IMR-90 (cell line): ENCODE measurements around the gene ARNT2. TPM values are rescaled to one million over a fixed set of nuclear protein-coding genes. Genes with fewer than 3 reads are reported as not detected.
A peak's percentile ranks its signal among the peaks of the same experiment; 100 is the strongest.

Source experiments
- ATAC-seq: fragments of 200-7000 bp; cut with Tn5 transposase; 2 replicates; pipeline ENCODE4 v1.9.1; 2020; ENCODE audit warnings: low read depth, mild to moderate bottlenecking, moderate library complexity
- BruUV-seq: library from RNA; stranded (reverse); fragments of 400-500 nt; replicated peaks from 2 replicates; lab custom pipeline; 2021; lab: Mats Ljungman, UMichigan
- CTCF ChIA-PET: fragments of 300-600 bp; formaldehyde crosslinking; extraction: SDS; loops from one replicate; lab custom pipeline; 2021; ENCODE audit warnings: antibody characterized with exemption; lab: Yijun Ruan, JAX
- POLR2A ChIA-PET: fragments of 300-600 bp; sonication (Branson Sonifier 250); formaldehyde crosslinking; loops from one replicate; lab custom pipeline; 2022; ENCODE audit warnings: antibody characterized with exemption; ENCODE audit not compliant: unreplicated experiment; lab: Charles Lee
- DNase-seq: peaks from one replicate; pipeline ENCODE4 v3.0.0; 2013
- H2AFZ ChIP-seq: replicated peaks from 2 replicates; pipeline ENCODE3; 2013; ENCODE audit warnings: low read length, mild to moderate bottlenecking; ENCODE audit not compliant: poor library complexity
- H2AK5ac ChIP-seq: 2 replicates; pipeline ENCODE4 v1.6.1; 2013; ENCODE audit warnings: low read depth, low read length, inconsistent platforms
- H2AK9ac ChIP-seq: replicated peaks from 2 replicates; pipeline ENCODE3; 2013; ENCODE audit warnings: mild to moderate bottlenecking, low read depth, low read length, moderate library complexity; ENCODE audit not compliant: poor library complexity
- H2BK120ac ChIP-seq: 2 replicates; pipeline ENCODE4 v1.6.1; 2013; ENCODE audit warnings: low read depth, low read length, inconsistent platforms
- H2BK15ac ChIP-seq: 3 replicates; pipeline ENCODE4 v1.6.1; 2013; ENCODE audit warnings: low read depth, low read length, inconsistent platforms
- H2BK20ac ChIP-seq: 2 replicates; pipeline ENCODE4 v1.6.1; 2013; ENCODE audit warnings: low read depth, mild to moderate bottlenecking, inconsistent platforms, low read length, moderate library complexity
- H2BK5ac ChIP-seq: 2 replicates; pipeline ENCODE4 v1.6.1; 2013; ENCODE audit warnings: mild to moderate bottlenecking, low read depth, low read length, inconsistent platforms; ENCODE audit not compliant: poor library complexity, severe bottlenecking
- H3K14ac ChIP-seq: replicated peaks from 2 replicates; pipeline ENCODE4 v1.6.1; 2013; ENCODE audit warnings: low read depth, low read length, inconsistent platforms
- H3K18ac ChIP-seq: 2 replicates; pipeline ENCODE4 v1.6.1; 2013; ENCODE audit warnings: low read depth, low read length, control low read depth
- H3K23ac ChIP-seq: 2 replicates; pipeline ENCODE4 v1.6.1; 2013; ENCODE audit warnings: low read depth, low read length, inconsistent platforms
- H3K27ac ChIP-seq: 2 replicates; pipeline ENCODE4 v1.5.1; 2013; ENCODE audit warnings: mild to moderate bottlenecking, control low read depth, low read length; ENCODE audit not compliant: insufficient read depth
- H3K27me3 ChIP-seq: 2 replicates; pipeline ENCODE4 v1.6.1; 2013; ENCODE audit warnings: low read length; ENCODE audit not compliant: control insufficient read depth, insufficient read depth
- H3K36me3 ChIP-seq: 2 replicates; pipeline ENCODE4 v1.6.1; 2013; ENCODE audit warnings: low read length, mixed read lengths; ENCODE audit not compliant: control insufficient read depth, insufficient read depth
- H3K4ac ChIP-seq: 2 replicates; pipeline ENCODE4 v1.6.1; 2013; ENCODE audit warnings: low read depth, low read length, inconsistent platforms
- H3K4me1 ChIP-seq: 2 replicates; pipeline ENCODE4 v1.6.1; 2013; ENCODE audit warnings: low read length, mixed read lengths; ENCODE audit not compliant: control insufficient read depth, insufficient read depth
- H3K4me2 ChIP-seq: 2 replicates; pipeline ENCODE4 v1.6.1; 2013; ENCODE audit warnings: low read depth, mild to moderate bottlenecking, control low read depth, low read length, moderate library complexity
- H3K4me3 ChIP-seq: 2 replicates; pipeline ENCODE4 v1.5.1; 2013; ENCODE audit warnings: low read depth, mild to moderate bottlenecking, control low read depth, low read length, moderate library complexity; ENCODE audit not compliant: insufficient read depth
- H3K56ac ChIP-seq: 2 replicates; pipeline ENCODE4 v1.6.1; 2013; ENCODE audit warnings: low read length, inconsistent platforms; ENCODE audit not compliant: insufficient read depth; ENCODE audit errors: extremely low read depth
- H3K79me1 ChIP-seq, 2 experiments: 2 replicates each; pipeline ENCODE4 v1.6.1; 2013; ENCODE audit warnings: low read length in 2 of 2, inconsistent platforms in 1 of 2, low read depth in 1 of 2
- H3K9ac ChIP-seq: 2 replicates; pipeline ENCODE4 v1.6.1; 2013; ENCODE audit warnings: low read depth, low read length, control low read depth
- H3K9me1 ChIP-seq: 2 replicates; pipeline ENCODE4 v1.6.1; 2013; ENCODE audit warnings: low read length, inconsistent platforms; ENCODE audit not compliant: insufficient read depth
- H3K9me3 ChIP-seq: 2 replicates; pipeline ENCODE4 v1.6.1; 2013; ENCODE audit warnings: low read length; ENCODE audit not compliant: control insufficient read depth, insufficient read depth
- H4K20me1 ChIP-seq: 2 replicates; pipeline ENCODE4 v1.6.1; 2013; ENCODE audit warnings: low read length, inconsistent platforms; ENCODE audit not compliant: insufficient read depth
- H4K5ac ChIP-seq: 2 replicates; pipeline ENCODE4 v1.6.1; 2013; ENCODE audit warnings: mild to moderate bottlenecking, low read depth, low read length, control low read depth
- H4K8ac ChIP-seq, 2 experiments: 2 replicates each; pipeline ENCODE4 v1.6.1; 2013; ENCODE audit warnings: low read depth in 2 of 2, low read length in 2 of 2, control low read depth in 1 of 2, inconsistent platforms in 1 of 2
- H4K91ac ChIP-seq: 2 replicates; pipeline ENCODE4 v1.6.1; 2013; ENCODE audit warnings: low read depth, low read length, inconsistent platforms; ENCODE audit not compliant: insufficient read depth
- CHD1 ChIP-seq: IDR thresholded peaks from 2 replicates; pipeline ENCODE4 v1.6.1; 2012; ENCODE audit warnings: low read depth, low read length, improper control_type of control experiment
- CTCF ChIP-seq: conservative IDR thresholded peaks from 2 replicates; pipeline ENCODE4 v1.5.1; 2012; ENCODE audit warnings: mild to moderate bottlenecking, low read depth, low read length, improper control_type of control experiment
- FOS ChIP-seq: fragments of 150-350 bp; IDR thresholded peaks from 2 replicates; pipeline ENCODE4 v1.6.1; 2016; ENCODE audit warnings: low read depth, low read length
- MXI1 ChIP-seq: IDR thresholded peaks from 2 replicates; pipeline ENCODE4 v1.6.1; 2012; ENCODE audit warnings: low read depth, mild to moderate bottlenecking, low read length, moderate library complexity, borderline replicate concordance
- SMC3 ChIP-seq: fragments of 150-350 bp; IDR thresholded peaks from 2 replicates; pipeline ENCODE4 v1.6.1; 2016; ENCODE audit warnings: low read depth, mild to moderate bottlenecking, antibody characterized with exemption, low read length, moderate library complexity
- WGBS, 2 experiments: methylation state at CpG; one replicate each; pipeline versions ENCODE4 v1.1.5 to v1.1.7; 2013; ENCODE audit warnings: missing lambda C conversion rate in 2 of 2; ENCODE audit not compliant: insufficient read length in 1 of 2; ENCODE audit errors: extremely low coverage in 2 of 2; 5-methylcytosine and 5-hydroxymethylcytosine counted together
- dilution Hi-C: fragments of 300-500 bp; cut with HindIII; formaldehyde crosslinking; loops from one replicate; pipeline ENCODE4 v1.14.3; 2018; ENCODE audit warnings: low sequenced_read_pairs; ENCODE audit not compliant: unreplicated experiment
- in situ Hi-C: fragments of 300-500 bp; cut with MboI; formaldehyde crosslinking; loops from 3 replicates; pipeline ENCODE4 v1.14.3; 2019; ENCODE audit warnings: low sequenced_read_pairs, inconsistent platforms, mixed read lengths
- intact Hi-C: fragments of 100-400 bp; cut with micrococcal nuclease; formaldehyde crosslinking; loops from 2 replicates; pipeline ENCODE4 v1.10.0; 2022
- polyA plus RNA-seq, 3 experiments: library from polyadenylated mRNA; depleted of rRNA; stranded (reverse); fragments of >200 nt; gene quantifications; 2 replicates each; pipeline ENCODE4 v1.2.3, GENCODE V29; 2012; ENCODE audit warnings: low replicate concordance in 1 of 3
- total RNA-seq: library from RNA; depleted of rRNA; stranded (reverse); fragments of >200 nt; gene quantifications from 2 replicates; pipeline ENCODE4 v1.2.3, GENCODE V29; 2012

ARNT2 gene
- total and polyA plus RNA-seq, 2 of the 4 experiments (the other 2 are of a cell fraction) = 18.2 to 19.0 TPM

GRCh38 chr15:80549654-80550053, 145.5 kb downstream of the ARNT2 start:
- CTCF ChIA-PET = no interaction called here
- Histone ChIP-seq H3K18ac (peak overlapping the region; percentile 98), H2BK15ac (peak overlapping the region; percentile 57; the same call in 2 of the 3 replicates), H3K27ac (peak overlapping the region; percentile 98), H3K27me3 (no peaks in the 10 kb centered on the region), H3K56ac (peak overlapping the region; percentile 93), H3K9ac (peak overlapping the region; percentile 89), H3K9me1 (peaks cover 13% of the 10 kb centered on the region; the same call in 1 of the 2 replicates), H2BK120ac (peak overlapping the region; percentile 99), H3K4me2 (peak overlapping the region; percentile 74), H4K91ac (peak overlapping the region; percentile 99), H3K79me1 (peaks cover 24 to 53% of the 10 kb centered on the region in 2 experiments), H2BK5ac (peak overlapping the region; percentile 100), H3K4me3 (peak overlapping the region; percentile 18; the same call in 1 of the 2 replicates), H3K14ac (peak overlapping the region; percentile 100), H4K8ac (peak overlapping the region; percentile 48 to 93), H3K23ac (peak overlapping the region; percentile 99), H3K9me3 (no peaks in the 10 kb centered on the region), H2AK5ac (peak overlapping the region; percentile 97), H4K5ac (peak overlapping the region; percentile 92), H2BK20ac (peak overlapping the region; percentile 99), H3K4me1 (peaks cover 20% of the 10 kb centered on the region), H2AK9ac (peak overlapping the region; percentile 35), H2AFZ (no peak overlapping the region), H3K4ac (peak overlapping the region; percentile 99), H3K36me3 (peaks cover 10% of the 10 kb centered on the region; the same call in 1 of the 2 replicates), H4K20me1 (no peaks in the 10 kb centered on the region)
- no peak for ATAC-seq
- no peak for TF ChIP-seq FOS
- no peak for TF ChIP-seq MXI1
- no peak for TF ChIP-seq CTCF
- no peak for TF ChIP-seq CHD1
- TF ChIP-seq SMC3 = no peak
- intact Hi-C loops (loop anchor here (1.0 to 5.0 kb wide), 4 partner anchors 42 to 230 kb away; partner anchors contain the start of gene CEMIP), in situ Hi-C loops (no loop called here), dilution Hi-C loops (no loop called here)
- POLR2A ChIA-PET = no interaction called here
- BruUV-seq = TSS peak; percentile 67
- no CpG with 5 or more reads among the region's 3 CpGs for WGBS, 2 experiments
- DNase-seq = no peak
